ENCODE measurements around the gene KDM4C. TPM values are rescaled to one million over a fixed set of nuclear protein-coding genes. Genes with fewer than 3 reads are reported as not detected.

Gene KDM4C
- total and polyA plus RNA-seq, 7 donors = 16.4 to 33.5 (median 28.8) TPM

- intact Hi-C loops (cut with DNase I) = no loop called here
- WGBS, 2 donors = 82 to 95% methylated on average over 7 of the region's 7 CpGs
- Histone ChIP-seq H3K27ac (no peak overlapping the region), H3K4me3 (no peak overlapping the region), H3K36me3 (peaks cover 0 to 43% (median 0%) of the 10 kb centered on the region in 4 donors), H3K4me1 (no peaks in the 10 kb centered on the region), H3K27me3 (no peaks in the 10 kb centered on the region), H3K9me3 (no peaks in the 10 kb centered on the region)
- DNase-seq = no peak
- no peak for TF ChIP-seq POLR2AphosphoS5 (IDR thresholded peaks at IDR 0.05)
- TF ChIP-seq POLR2A (IDR thresholded peaks at IDR 0.05) = no peak
- no peak for TF ChIP-seq EP300 (IDR thresholded peaks at IDR 0.05)
- no peak for TF ChIP-seq CTCF (IDR thresholded peaks at IDR 0.05)
These were observed 238.5 kb downstream of the KDM4C start for GRCh38 chr9:6996061-6996854.

- H3K9me3 ChIP-seq = no peaks in the 10 kb centered on the region
- H3K27ac ChIP-seq = no peak overlapping the region
- no peaks in the 10 kb centered on the region for H3K4me1 ChIP-seq
- peaks cover 0 to 36% (median 0%) of the 10 kb centered on the region in 4 donors for H3K36me3 ChIP-seq
- TF ChIP-seq POLR2AphosphoS5 (IDR thresholded peaks at IDR 0.05) (no peak), POLR2A (IDR thresholded peaks at IDR 0.05) (no peak), CTCF (IDR thresholded peaks at IDR 0.05) (no peak), EP300 (IDR thresholded peaks at IDR 0.05) (no peak)
- H3K4me3 ChIP-seq = no peak overlapping the region
- H3K27me3 ChIP-seq = no peaks in the 10 kb centered on the region
- intact Hi-C loops (cut with DNase I) = no loop called here
- 94 to 95% methylated on average over 1 of the region's 1 CpG for WGBS, 2 donors
- DNase-seq = no peak
These were observed 239.6 kb downstream of the KDM4C start for GRCh38 chr9:6997330-6997729.

GRCh38 chr9:6999794-7000193, 242.0 kb downstream of the KDM4C start:
- H3K4me3 ChIP-seq = no peak overlapping the region
- H3K9me3 ChIP-seq = no peaks in the 10 kb centered on the region
- peaks cover 0 to 21% (median 0%) of the 10 kb centered on the region in 4 donors for H3K36me3 ChIP-seq
- no peak for DNase-seq
- H3K27ac ChIP-seq = no peak overlapping the region
- TF ChIP-seq CTCF (IDR thresholded peaks at IDR 0.05) = no peak
- TF ChIP-seq POLR2AphosphoS5 (IDR thresholded peaks at IDR 0.05) = no peak
- TF ChIP-seq EP300 (IDR thresholded peaks at IDR 0.05) = no peak
- TF ChIP-seq POLR2A (IDR thresholded peaks at IDR 0.05) = no peak
- WGBS, 2 donors = 92 to 93% methylated on average over 2 of the region's 2 CpGs
- H3K4me1 ChIP-seq = no peaks in the 10 kb centered on the region
- intact Hi-C loops (cut with DNase I) = no loop called here
- H3K27me3 ChIP-seq = no peaks in the 10 kb centered on the region

GRCh38 chr9:7001571-7001970, 243.8 kb downstream of the KDM4C start:
- H3K27ac ChIP-seq = no peak overlapping the region
- no peak for TF ChIP-seq EP300 (IDR thresholded peaks at IDR 0.05)
- TF ChIP-seq CTCF (IDR thresholded peaks at IDR 0.05) = no peak
- no peaks in the 10 kb centered on the region for H3K27me3 ChIP-seq
- no peaks in the 10 kb centered on the region for H3K4me1 ChIP-seq
- no peak overlapping the region for H3K4me3 ChIP-seq
- no peak for DNase-seq
- 90 to 95% methylated on average over 1 of the region's 1 CpG for WGBS, 2 donors
- intact Hi-C loops (cut with DNase I) = no loop called here
- H3K36me3 ChIP-seq = peaks cover 0 to 6% (median 0%) of the 10 kb centered on the region in 4 donors
- no peaks in the 10 kb centered on the region for H3K9me3 ChIP-seq

All from sigmoid colon (tissue), 7 donors.